Natural killer cell treated with Interleukin-12 subunit alpha and Interleukin-12 subunit beta and Interleukin-15 and Interleukin-18, amount 100 ng/mL, for 72 hours (primary cell): ENCODE data around the gene ANKK1. TPM values are rescaled to one million over a fixed set of nuclear protein-coding genes. Genes with fewer than 3 reads are reported as not detected.
A peak's percentile ranks its signal among the peaks of the same experiment; 100 is the strongest.

ENCODE experiments used
- ATAC-seq, 2 donors: fragments of 150-1000 bp; cut with Tn5 transposase in 1 of 2; sonication (Bioruptor Pico), chemical (Tn5 transposase) in 1 of 2; 2 replicates each; pipeline ENCODE4 v1.10.0; 2021
- DNase-seq: peaks from one replicate; pipeline ENCODE4 v3.0.0; 2022; ENCODE audit warnings: low spot score
- H3K27ac Mint-ChIP-seq, 2 donors: 1 replicate in 1 of 2; 2 replicates in 1 of 2; pipeline ENCODE4 v1.8.0; 2022; ENCODE audit warnings: mixed read lengths in 2 of 2, mild to moderate bottlenecking in 1 of 2, moderate library complexity in 1 of 2
- H3K27me3 Mint-ChIP-seq, 2 donors: 1 replicate in 1 of 2; 2 replicates in 1 of 2; pipeline ENCODE4 v1.8.0; 2022; ENCODE audit warnings: mixed read lengths in 2 of 2
- H3K36me3 Mint-ChIP-seq: one replicate; pipeline ENCODE4 v1.8.0; 2022; ENCODE audit warnings: mixed read lengths
- H3K4me1 Mint-ChIP-seq, 2 donors: 1 replicate in 1 of 2; 2 replicates in 1 of 2; pipeline ENCODE4 v1.8.0; 2022; ENCODE audit warnings: low read depth in 2 of 2, mixed read lengths in 2 of 2, mild to moderate bottlenecking in 1 of 2
- H3K4me3 Mint-ChIP-seq: one replicate; pipeline ENCODE4 v1.8.0; 2022; ENCODE audit warnings: mixed read lengths
- H3K9me3 Mint-ChIP-seq: 2 replicates; pipeline ENCODE4 v1.8.0; 2022; ENCODE audit warnings: mixed read lengths
- total RNA-seq, 2 donors: library from RNA; stranded (reverse); gene quantifications; one replicate each; pipeline ENCODE4 v1.2.3, GENCODE V29; 2022

Gene ANKK1
- total RNA-seq, 2 donors from 2014 or later, result 0.19 TPM; not detected in 1

- ATAC-seq, result no peak
- Mint-ChIP-seq H3K4me3 (no peak overlapping the region), H3K9me3 (no peaks in the 10 kb centered on the region), H3K36me3 (no peaks in the 10 kb centered on the region), H3K27me3 (no peaks in the 10 kb centered on the region), H3K27ac (no peak overlapping the region), H3K4me1 (peaks cover 0 to 3% of the 10 kb centered on the region in 2 donors)
- no peak for DNase-seq
Measured at GRCh38 chr11:113369411-113369810, 18.2 kb upstream of the ANKK1 start.

DNA sequence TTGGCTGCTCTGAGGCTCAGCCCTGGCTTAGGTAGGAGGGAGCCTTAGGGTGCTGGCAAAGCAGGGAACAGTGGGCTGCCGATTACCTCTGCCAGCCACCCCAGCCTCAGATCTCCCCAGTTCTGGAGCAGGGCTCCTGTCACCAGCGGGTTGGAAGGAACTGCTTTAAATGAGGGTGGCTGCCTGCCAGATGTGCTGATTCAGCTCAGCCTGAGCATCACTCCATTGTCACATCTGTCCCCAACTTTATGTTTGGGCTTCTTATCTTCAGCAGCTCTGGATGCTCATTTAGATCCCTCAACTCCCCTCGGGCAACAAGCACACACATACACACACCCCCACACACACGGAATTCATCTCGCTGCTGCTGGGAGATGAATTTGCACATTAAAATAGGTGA is 16.9 kb upstream of the ANKK1 start:
- Mint-ChIP-seq H3K4me3 (no peak overlapping the region), H3K27ac (no peak overlapping the region), H3K36me3 (no peaks in the 10 kb centered on the region), H3K4me1 (peaks cover 0 to 3% of the 10 kb centered on the region in 2 donors), H3K9me3 (no peaks in the 10 kb centered on the region), H3K27me3 (no peaks in the 10 kb centered on the region)
- no peak for DNase-seq
- ATAC-seq, result no peak

- no peak for DNase-seq
- Mint-ChIP-seq H3K4me3 (no peak overlapping the region), H3K9me3 (no peaks in the 10 kb centered on the region), H3K27ac (no peak overlapping the region), H3K27me3 (no peaks in the 10 kb centered on the region), H3K36me3 (no peaks in the 10 kb centered on the region), H3K4me1 (no peaks in the 10 kb centered on the region)
- ATAC-seq, result no peak
Measured at GRCh38 chr11:113372309-113372708, 15.3 kb upstream of the ANKK1 start.

GRCh38 chr11:113373306-113373705 is 14.3 kb upstream of the ANKK1 start:
- Mint-ChIP-seq H3K27ac (no peak overlapping the region), H3K9me3 (no peaks in the 10 kb centered on the region), H3K4me3 (no peak overlapping the region), H3K4me1 (no peaks in the 10 kb centered on the region), H3K27me3 (no peaks in the 10 kb centered on the region), H3K36me3 (no peaks in the 10 kb centered on the region)
- DNase-seq (no peak), ATAC-seq (no peak)

DNA sequence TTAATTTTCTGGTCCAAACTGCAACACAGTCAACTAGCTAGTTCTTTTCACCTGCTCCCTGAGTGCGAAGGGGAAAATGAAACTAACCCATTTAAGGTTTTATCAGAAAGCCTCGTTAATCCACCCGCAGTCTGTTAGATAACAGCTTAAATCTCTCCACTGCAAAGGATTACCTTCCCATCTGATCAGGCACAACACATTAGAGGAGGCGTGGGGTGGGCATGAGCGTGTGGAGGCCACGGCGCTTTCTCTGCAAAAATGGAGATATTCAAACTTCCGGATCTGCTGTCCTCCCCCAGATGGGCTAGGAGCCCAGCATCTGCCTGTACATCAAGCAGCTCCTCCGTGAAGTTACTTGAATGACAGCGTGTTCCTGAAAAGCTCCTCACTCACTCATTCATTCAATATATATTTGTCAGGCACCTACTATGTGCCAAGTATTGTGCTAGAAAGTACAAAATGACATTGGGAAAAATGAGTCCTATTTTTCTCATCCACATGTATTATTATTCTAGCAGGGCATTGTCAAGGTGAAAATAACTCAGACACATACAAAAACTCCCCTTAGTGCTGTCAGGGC is 13.5 kb upstream of the ANKK1 start:
- H3K27me3 Mint-ChIP-seq, result no peaks in the 10 kb centered on the region
- H3K9me3 Mint-ChIP-seq, result no peaks in the 10 kb centered on the region
- H3K4me3 Mint-ChIP-seq, result no peak overlapping the region
- ATAC-seq (no peak), DNase-seq (no peak)
- no peak overlapping the region for H3K27ac Mint-ChIP-seq
- no peaks in the 10 kb centered on the region for H3K4me1 Mint-ChIP-seq
- H3K36me3 Mint-ChIP-seq, result no peaks in the 10 kb centered on the region

GRCh38 chr11:113375402-113375801 is 12.2 kb upstream of the ANKK1 start:
- no peaks in the 10 kb centered on the region for H3K9me3 Mint-ChIP-seq
- no peaks in the 10 kb centered on the region for H3K27me3 Mint-ChIP-seq
- no peak for ATAC-seq
- H3K4me1 Mint-ChIP-seq, result no peaks in the 10 kb centered on the region
- no peak overlapping the region for H3K4me3 Mint-ChIP-seq
- H3K36me3 Mint-ChIP-seq, result no peaks in the 10 kb centered on the region
- H3K27ac Mint-ChIP-seq, result no peak overlapping the region
- no peak for DNase-seq

GRCh38 chr11:113376156-113376555 is 11.4 kb upstream of the ANKK1 start:
- H3K4me3 Mint-ChIP-seq, result no peak overlapping the region
- H3K27me3 Mint-ChIP-seq, result no peaks in the 10 kb centered on the region
- H3K4me1 Mint-ChIP-seq, result no peaks in the 10 kb centered on the region
- ATAC-seq (no peak), DNase-seq (no peak)
- H3K36me3 Mint-ChIP-seq, result no peaks in the 10 kb centered on the region
- H3K27ac Mint-ChIP-seq, result no peak overlapping the region
- no peaks in the 10 kb centered on the region for H3K9me3 Mint-ChIP-seq

DNA sequence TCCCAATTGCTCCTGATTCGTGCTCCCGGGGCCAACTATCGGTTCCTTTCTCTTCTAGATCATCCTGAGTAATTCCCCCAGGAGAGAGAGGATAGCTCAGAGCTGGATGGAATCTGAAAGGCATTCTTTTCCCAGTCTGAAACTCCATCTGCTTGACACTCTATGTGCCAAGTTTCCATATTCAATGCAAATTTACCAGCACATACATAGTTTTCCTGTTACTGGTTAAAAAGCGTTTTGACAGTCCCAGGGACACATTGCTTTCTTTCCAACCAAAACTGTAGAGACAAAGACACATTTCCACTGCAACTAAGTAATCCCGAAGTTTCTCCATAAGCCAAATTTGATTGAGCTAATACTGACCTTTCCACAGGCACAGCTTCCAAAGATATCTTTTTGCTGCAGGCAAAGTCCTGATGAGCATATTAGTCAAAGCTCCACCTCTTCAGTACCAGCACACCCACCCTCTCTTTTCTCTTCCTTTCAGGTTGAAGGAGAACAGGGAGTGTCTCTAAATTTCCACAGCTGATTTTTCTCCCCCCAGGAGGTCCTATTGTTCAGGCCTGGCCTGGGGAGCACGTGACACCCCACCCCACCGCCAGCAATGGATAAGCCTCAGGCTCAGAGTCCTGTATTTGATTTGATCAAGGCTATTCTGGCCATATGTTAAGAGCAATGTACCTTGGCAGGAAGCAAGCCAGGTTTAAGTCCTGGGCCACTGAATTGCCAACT is 9.7 kb upstream of the ANKK1 start:
- no peak for ATAC-seq
- Mint-ChIP-seq H3K27ac (no peak overlapping the region), H3K9me3 (no peaks in the 10 kb centered on the region), H3K27me3 (no peaks in the 10 kb centered on the region), H3K4me3 (no peak overlapping the region), H3K4me1 (no peaks in the 10 kb centered on the region), H3K36me3 (no peaks in the 10 kb centered on the region)
- DNase-seq, result no peak

GRCh38 chr11:113378692-113379091 is 8.9 kb upstream of the ANKK1 start:
- Mint-ChIP-seq H3K36me3 (no peaks in the 10 kb centered on the region), H3K27me3 (no peaks in the 10 kb centered on the region), H3K4me1 (no peaks in the 10 kb centered on the region), H3K4me3 (no peak overlapping the region), H3K27ac (no peak overlapping the region), H3K9me3 (no peaks in the 10 kb centered on the region)
- DNase-seq, result no peak
- ATAC-seq, result no peak

DNA sequence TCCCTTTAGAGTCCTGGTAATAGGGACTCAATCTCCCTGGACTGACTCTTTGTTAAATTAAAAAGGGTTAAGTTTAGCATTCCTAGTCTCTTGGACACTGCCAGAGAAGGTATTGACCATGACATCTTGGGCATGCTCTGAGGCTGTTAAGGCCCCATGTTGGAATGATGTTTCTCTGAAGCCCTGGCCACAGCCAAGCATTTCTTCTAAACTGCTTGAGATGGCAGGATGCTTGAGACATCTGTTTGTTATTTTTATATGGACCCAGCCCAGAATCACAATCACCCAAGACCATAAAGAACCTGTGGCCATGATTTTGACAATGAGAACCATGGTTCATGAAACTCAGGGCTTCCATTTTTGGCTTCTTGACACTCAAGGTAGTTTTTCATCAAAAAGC is 5.5 kb upstream of the ANKK1 start:
- ATAC-seq (no peak), DNase-seq (no peak)
- Mint-ChIP-seq H3K27ac (no peak overlapping the region), H3K36me3 (no peaks in the 10 kb centered on the region), H3K9me3 (no peaks in the 10 kb centered on the region), H3K4me3 (no peak overlapping the region), H3K4me1 (no peaks in the 10 kb centered on the region), H3K27me3 (peaks cover 5 to 6% of the 10 kb centered on the region in 2 donors)

- ATAC-seq (no peak), DNase-seq (no peak)
- no peaks in the 10 kb centered on the region for H3K4me1 Mint-ChIP-seq
- H3K27me3 Mint-ChIP-seq, result peaks cover 6% of the 10 kb centered on the region in 2 donors
- H3K36me3 Mint-ChIP-seq, result no peaks in the 10 kb centered on the region
- H3K4me3 Mint-ChIP-seq, result no peak overlapping the region
- H3K9me3 Mint-ChIP-seq, result no peaks in the 10 kb centered on the region
- no peak overlapping the region for H3K27ac Mint-ChIP-seq
Measured at GRCh38 chr11:113384551-113384950, 3.0 kb upstream of the ANKK1 start.

DNA sequence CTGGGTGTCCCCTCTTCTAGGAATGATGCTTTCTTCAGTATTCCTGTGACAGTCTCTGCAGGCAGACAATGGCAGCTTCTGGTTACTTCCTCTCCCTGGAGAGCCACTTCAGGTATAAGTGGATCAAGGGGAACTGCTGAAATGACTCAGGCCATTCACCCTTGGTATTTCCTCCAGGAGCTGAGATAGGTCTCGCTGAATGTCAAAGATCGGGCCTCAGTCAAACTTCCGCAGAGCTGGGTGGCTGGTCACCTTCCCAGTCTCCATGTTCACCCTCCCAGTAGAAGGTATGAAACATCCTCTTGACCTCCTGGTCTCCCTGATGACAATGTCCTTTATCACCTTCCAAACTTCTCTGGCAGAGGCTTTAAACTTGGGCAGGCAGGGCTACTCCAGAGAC is 1.8 kb upstream of the ANKK1 start:
- Mint-ChIP-seq H3K4me3 (no peak overlapping the region), H3K4me1 (no peaks in the 10 kb centered on the region), H3K9me3 (no peaks in the 10 kb centered on the region), H3K27me3 (peaks cover 6% of the 10 kb centered on the region in 2 donors), H3K27ac (no peak overlapping the region), H3K36me3 (no peaks in the 10 kb centered on the region)
- ATAC-seq (no peak), DNase-seq (no peak)

GRCh38 chr11:113386866-113387265 is 713 bp upstream of the ANKK1 start:
- ATAC-seq, result peak; percentile 31 to 33
- DNase-seq, result no peak
- no peak overlapping the region for H3K27ac Mint-ChIP-seq
- no peaks in the 10 kb centered on the region for H3K9me3 Mint-ChIP-seq
- no peaks in the 10 kb centered on the region for H3K36me3 Mint-ChIP-seq
- no peaks in the 10 kb centered on the region for H3K4me1 Mint-ChIP-seq
- H3K27me3 Mint-ChIP-seq, result peaks cover 6% of the 10 kb centered on the region in 2 donors
- H3K4me3 Mint-ChIP-seq, result no peak overlapping the region

DNA sequence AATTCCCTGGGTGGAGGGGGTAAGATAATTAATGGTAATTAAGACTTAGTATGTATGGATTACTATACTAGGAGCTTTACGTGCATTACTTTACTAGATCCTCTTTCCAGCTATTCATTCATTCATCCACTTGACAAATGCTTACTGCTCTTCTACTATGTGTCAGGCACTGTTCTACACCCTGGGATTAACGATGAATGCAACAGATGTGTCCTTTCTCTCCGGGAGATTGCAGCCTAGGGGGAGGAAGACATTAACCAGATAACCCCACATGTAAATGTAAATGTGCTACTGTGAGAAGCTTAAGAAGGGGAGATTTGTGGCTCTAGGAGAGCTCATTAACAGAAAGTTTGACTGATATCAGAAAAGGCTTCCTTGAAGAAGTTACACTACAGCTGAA is 1.7 kb downstream of the ANKK1 start:
- Mint-ChIP-seq H3K27me3 (peaks cover 6 to 8% of the 10 kb centered on the region in 2 donors), H3K4me3 (no peak overlapping the region), H3K9me3 (no peaks in the 10 kb centered on the region), H3K27ac (no peak overlapping the region), H3K4me1 (no peaks in the 10 kb centered on the region), H3K36me3 (no peaks in the 10 kb centered on the region)
- ATAC-seq (no peak), DNase-seq (no peak)
